ENCODE results near the gene MPIG6B.

MPIG6B gene

GRCh38 chr6:31702819-31703716 lies 20.1 kb upstream of the MPIG6B start, which contains the start of gene ABHD16A (continued):
- TF ChIP-seq, protein P1, sequence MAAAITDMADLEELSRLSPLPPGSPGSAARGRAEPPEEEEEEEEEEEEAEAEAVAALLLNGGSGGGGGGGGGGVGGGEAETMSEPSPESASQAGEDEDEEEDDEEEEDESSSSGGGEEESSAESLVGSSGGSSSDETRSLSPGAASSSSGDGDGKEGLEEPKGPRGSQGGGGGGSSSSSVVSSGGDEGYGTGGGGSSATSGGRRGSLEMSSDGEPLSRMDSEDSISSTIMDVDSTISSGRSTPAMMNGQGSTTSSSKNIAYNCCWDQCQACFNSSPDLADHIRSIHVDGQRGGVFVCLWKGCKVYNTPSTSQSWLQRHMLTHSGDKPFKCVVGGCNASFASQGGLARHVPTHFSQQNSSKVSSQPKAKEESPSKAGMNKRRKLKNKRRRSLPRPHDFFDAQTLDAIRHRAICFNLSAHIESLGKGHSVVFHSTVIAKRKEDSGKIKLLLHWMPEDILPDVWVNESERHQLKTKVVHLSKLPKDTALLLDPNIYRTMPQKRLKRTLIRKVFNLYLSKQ (tag by site-specific recombination; IDR thresholded peaks at IDR 0.05; ENCODE audit: borderline replicate concordance): no peak
- TF ChIP-seq ZNF274 (IDR thresholded peaks at IDR 0.05; ENCODE audit: low read length): no peak
- TF ChIP-seq ZNF274 (tag by site-specific recombination; IDR thresholded peaks at IDR 0.05; ENCODE audit: borderline replicate concordance): no peak
- no peak for TF ChIP-seq ZNF654 (tag by site-specific recombination; IDR thresholded peaks at IDR 0.05; ENCODE audit: low read depth)
- TF ChIP-seq TCF7L2 (IDR thresholded peaks at IDR 0.05; ENCODE audit: borderline replicate concordance, low read depth, low read length): no peak
- TF ChIP-seq ZNF473 (tag by site-specific recombination; IDR thresholded peaks at IDR 0.05): no peak
- no peak; the same call in 1 of the 2 replicates for TF ChIP-seq ZSCAN23 (tag by site-specific recombination; IDR thresholded peaks at IDR 0.05)
- TF ChIP-seq ZNF362 (tag by site-specific recombination; IDR thresholded peaks at IDR 0.05): no peak
- TF ChIP-seq ZNF501 (tag by site-specific recombination; IDR thresholded peaks at IDR 0.05): peak; percentile 79; the same call in 1 of the 2 replicates
- TF ChIP-seq BCL11A (tag by site-specific recombination; IDR thresholded peaks at IDR 0.05; ENCODE audit: low read depth): no peak
- no peak for TF ChIP-seq ZNF560 (tag by site-specific recombination; IDR thresholded peaks at IDR 0.05; ENCODE audit: borderline replicate concordance)
- TF ChIP-seq ZNF544 (tag by site-specific recombination; IDR thresholded peaks at IDR 0.05): no peak
- no peak for TF ChIP-seq ZNF521 (tag by site-specific recombination; IDR thresholded peaks at IDR 0.05)
- TF ChIP-seq ZNF624 (tag by site-specific recombination; IDR thresholded peaks at IDR 0.05): no peak
- no peak for TF ChIP-seq ZNF132 (tag by site-specific recombination; IDR thresholded peaks at IDR 0.05; ENCODE audit: borderline replicate concordance)
- no peak for TF ChIP-seq ZBTB7A (tag by site-specific recombination; IDR thresholded peaks at IDR 0.05; ENCODE audit: low read depth)
- no peak for TF ChIP-seq ZNF76 (tag by site-specific recombination; IDR thresholded peaks at IDR 0.05; ENCODE audit: borderline replicate concordance, low read depth)
- no peak for TF ChIP-seq MEIS1 (CRISPR knock-in tag; IDR thresholded peaks at IDR 0.05; ENCODE audit: borderline replicate concordance)
- TF ChIP-seq ZNF792 (tag by site-specific recombination; IDR thresholded peaks at IDR 0.05): no peak
- no peak for TF ChIP-seq ZNF677 (tag by site-specific recombination; IDR thresholded peaks at IDR 0.05)
- TF ChIP-seq ZNF114 (tag by site-specific recombination; IDR thresholded peaks at IDR 0.05): no peak
- TF ChIP-seq ZSCAN30 (tag by site-specific recombination; IDR thresholded peaks at IDR 0.05): peak; percentile 86; the same call in 1 of the 2 replicates
- TF ChIP-seq ZNF768 (tag by site-specific recombination; IDR thresholded peaks at IDR 0.05): no peak
- TF ChIP-seq, protein P2, sequence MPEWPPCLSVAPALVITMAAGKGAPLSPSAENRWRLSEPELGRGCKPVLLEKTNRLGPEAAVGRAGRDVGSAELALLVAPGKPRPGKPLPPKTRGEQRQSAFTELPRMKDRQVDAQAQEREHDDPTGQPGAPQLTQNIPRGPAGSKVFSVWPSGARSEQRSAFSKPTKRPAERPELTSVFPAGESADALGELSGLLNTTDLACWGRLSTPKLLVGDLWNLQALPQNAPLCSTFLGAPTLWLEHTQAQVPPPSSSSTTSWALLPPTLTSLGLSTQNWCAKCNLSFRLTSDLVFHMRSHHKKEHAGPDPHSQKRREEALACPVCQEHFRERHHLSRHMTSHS (tag by site-specific recombination; IDR thresholded peaks at IDR 0.05): no peak
- 0 out of 2 replicates have a peak, but pooled peaks have one; percentile 37 for TF ChIP-seq HOXD13 (CRISPR knock-in tag; IDR thresholded peaks at IDR 0.05; ENCODE audit: borderline replicate concordance)
- no peak for TF ChIP-seq ZNF785 (tag by site-specific recombination; IDR thresholded peaks at IDR 0.05)
- TF ChIP-seq ZNF404 (tag by site-specific recombination; IDR thresholded peaks at IDR 0.05): no peak
- no peak for TF ChIP-seq SCRT1 (tag by site-specific recombination; IDR thresholded peaks at IDR 0.05; ENCODE audit: borderline replicate concordance)
- TF ChIP-seq, protein P3, sequence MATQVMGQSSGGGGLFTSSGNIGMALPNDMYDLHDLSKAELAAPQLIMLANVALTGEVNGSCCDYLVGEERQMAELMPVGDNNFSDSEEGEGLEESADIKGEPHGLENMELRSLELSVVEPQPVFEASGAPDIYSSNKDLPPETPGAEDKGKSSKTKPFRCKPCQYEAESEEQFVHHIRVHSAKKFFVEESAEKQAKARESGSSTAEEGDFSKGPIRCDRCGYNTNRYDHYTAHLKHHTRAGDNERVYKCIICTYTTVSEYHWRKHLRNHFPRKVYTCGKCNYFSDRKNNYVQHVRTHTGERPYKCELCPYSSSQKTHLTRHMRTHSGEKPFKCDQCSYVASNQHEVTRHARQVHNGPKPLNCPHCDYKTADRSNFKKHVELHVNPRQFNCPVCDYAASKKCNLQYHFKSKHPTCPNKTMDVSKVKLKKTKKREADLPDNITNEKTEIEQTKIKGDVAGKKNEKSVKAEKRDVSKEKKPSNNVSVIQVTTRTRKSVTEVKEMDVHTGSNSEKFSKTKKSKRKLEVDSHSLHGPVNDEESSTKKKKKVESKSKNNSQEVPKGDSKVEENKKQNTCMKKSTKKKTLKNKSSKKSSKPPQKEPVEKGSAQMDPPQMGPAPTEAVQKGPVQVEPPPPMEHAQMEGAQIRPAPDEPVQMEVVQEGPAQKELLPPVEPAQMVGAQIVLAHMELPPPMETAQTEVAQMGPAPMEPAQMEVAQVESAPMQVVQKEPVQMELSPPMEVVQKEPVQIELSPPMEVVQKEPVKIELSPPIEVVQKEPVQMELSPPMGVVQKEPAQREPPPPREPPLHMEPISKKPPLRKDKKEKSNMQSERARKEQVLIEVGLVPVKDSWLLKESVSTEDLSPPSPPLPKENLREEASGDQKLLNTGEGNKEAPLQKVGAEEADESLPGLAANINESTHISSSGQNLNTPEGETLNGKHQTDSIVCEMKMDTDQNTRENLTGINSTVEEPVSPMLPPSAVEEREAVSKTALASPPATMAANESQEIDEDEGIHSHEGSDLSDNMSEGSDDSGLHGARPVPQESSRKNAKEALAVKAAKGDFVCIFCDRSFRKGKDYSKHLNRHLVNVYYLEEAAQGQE (tag by site-specific recombination; IDR thresholded peaks at IDR 0.05): no peak; the same call in 1 of the 2 replicates
- TF ChIP-seq ZNF510 (tag by site-specific recombination; IDR thresholded peaks at IDR 0.05; ENCODE audit: insufficient replicate concordance): no peak
- no peak for TF ChIP-seq ZNF558 (tag by site-specific recombination; IDR thresholded peaks at IDR 0.05)
- no peak for TF ChIP-seq HOXC10 (CRISPR knock-in tag; IDR thresholded peaks at IDR 0.05)
- TF ChIP-seq IKZF3 (tag by site-specific recombination; IDR thresholded peaks at IDR 0.05): peak; percentile 48; the same call in 1 of the 2 replicates
